ENCODE data around the gene ACADM.
"Not testable (repeated sequence)": the region's sequence is repeated elsewhere in the genome, so short reads cannot be mapped to it uniquely, and the experiment has no call there.

Gene ACADM

GRCh38 chr1:75736016-75736415 lies 11.5 kb downstream of the ACADM start:
- DNase-seq (ENCODE audit: low spot score) = no peak

GRCh38 chr1:75742047-75742625 lies 17.6 kb downstream of the ACADM start:
- DNase-seq (ENCODE audit: low spot score) = no peak

- no peak for DNase-seq (ENCODE audit: low spot score)
Measured at GRCh38 chr1:75745276-75745675, 20.8 kb downstream of the ACADM start.

- DNase-seq (ENCODE audit: low spot score) = not testable (repeated sequence)
Measured at GRCh38 chr1:75757210-75757609, 32.7 kb downstream of the ACADM start.

- not testable (repeated sequence) for DNase-seq (ENCODE audit: low spot score)
Measured at GRCh38 chr1:75758543-75758942, 34.0 kb downstream of the ACADM start.

GRCh38 chr1:75764057-75764655 lies 39.6 kb downstream of the ACADM start:
- DNase-seq (ENCODE audit: low spot score) = no peak

GRCh38 chr1:75765697-75766355 lies 41.3 kb downstream of the ACADM start:
- no peak for DNase-seq (ENCODE audit: low spot score)

GRCh38 chr1:75768016-75768415 lies 43.5 kb downstream of the ACADM start:
- no peak for DNase-seq (ENCODE audit: low spot score)

GRCh38 chr1:75770761-75771160 lies 46.3 kb downstream of the ACADM start:
- DNase-seq (ENCODE audit: low spot score) = no peak

- no peak for DNase-seq (ENCODE audit: low spot score)
Measured at GRCh38 chr1:75771978-75772377, 47.5 kb downstream of the ACADM start.

GRCh38 chr1:75777812-75778211 lies 53.3 kb downstream of the ACADM start:
- not testable (repeated sequence) for DNase-seq (ENCODE audit: low spot score)

- not testable (repeated sequence) for DNase-seq (ENCODE audit: low spot score)
Measured at GRCh38 chr1:75778694-75779093, 54.2 kb downstream of the ACADM start.

- DNase-seq (ENCODE audit: low spot score) = not testable (repeated sequence)
Measured at GRCh38 chr1:75780183-75780582, 55.7 kb downstream of the ACADM start.

- not testable (repeated sequence) for DNase-seq (ENCODE audit: low spot score)
Measured at GRCh38 chr1:75783920-75784319, 59.4 kb downstream of the ACADM start.

- no peak for DNase-seq (ENCODE audit: low spot score)
Measured at GRCh38 chr1:75785320-75785982, 60.9 kb downstream of the ACADM start.

- peak; percentile 96 for DNase-seq (ENCODE audit: low spot score)
Measured at GRCh38 chr1:75785983-75786853, 61.7 kb downstream of the ACADM start, which contains the start of gene RABGGTB. TSS of gene RABGGTB (plus strand) at chr1:75786256. CDS start at chr1:75786272, 16 bp downstream.

GRCh38 chr1:75786901-75787493 lies 62.5 kb downstream of the ACADM start:
- DNase-seq (ENCODE audit: low spot score) = no peak

GRCh38 chr1:75787524-75787923 lies 63.0 kb downstream of the ACADM start:
- no peak for DNase-seq (ENCODE audit: low spot score)

- no peak for DNase-seq (ENCODE audit: low spot score)
Measured at GRCh38 chr1:75789988-75790387, 65.5 kb downstream of the ACADM start.

- DNase-seq (ENCODE audit: low spot score) = peak; percentile 11
Measured at GRCh38 chr1:75791022-75791421, 66.5 kb downstream of the ACADM start.

GRCh38 chr1:75792091-75792490 lies 67.6 kb downstream of the ACADM start:
- no peak for DNase-seq (ENCODE audit: low spot score)

Measured in CD4-positive, alpha-beta T cell treated with Interleukin-15 for 4 hours (primary cell).